HG02852 (cell line): ENCODE results near the gene PRDM4.
"Not testable (repeated sequence)": the region's sequence is repeated elsewhere in the genome, so short reads cannot be mapped to it uniquely, and the experiment has no call there.

Experiments used
- ATAC-seq: cut with Tn5 transposase; IDR thresholded peaks from one replicate; pipeline ENCODE4 v1.9.1; 2021; ENCODE audit warnings: mild to moderate bottlenecking, moderate library complexity; ENCODE audit not compliant: unreplicated experiment

PRDM4 gene

GRCh38 chr12:107774349-107775029 is 13.6 kb upstream of the PRDM4 start, which contains the start of gene ASCL4:
Gene ASCL4, plus strand, starts transcription at chr12:107774704. Its CDS starts 515 bp downstream, at chr12:107775219.
- no peak for ATAC-seq

- ATAC-seq: no peak
Observed at GRCh38 chr12:107767466-107767865, 6.5 kb upstream of the PRDM4 start.

DNA sequence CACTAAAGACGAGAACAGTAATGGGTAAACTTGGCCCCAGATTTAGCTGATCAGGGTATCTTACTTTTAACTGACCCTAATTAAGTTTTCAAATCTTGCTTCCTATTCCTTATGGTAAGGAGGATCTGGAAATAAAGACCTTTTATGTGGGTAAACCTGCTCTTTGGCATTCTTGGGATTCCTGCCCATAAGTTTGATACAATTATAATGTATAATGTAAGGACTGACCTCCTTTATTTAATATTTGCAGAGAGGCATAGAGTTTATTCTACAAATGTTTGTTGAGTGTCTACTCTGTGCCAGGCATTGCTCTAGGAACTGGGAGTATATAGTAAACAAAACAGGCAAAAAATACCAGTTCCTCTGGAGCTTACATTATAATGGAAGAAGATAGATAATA is 4.4 kb upstream of the PRDM4 start:
- no peak for ATAC-seq

DNA sequence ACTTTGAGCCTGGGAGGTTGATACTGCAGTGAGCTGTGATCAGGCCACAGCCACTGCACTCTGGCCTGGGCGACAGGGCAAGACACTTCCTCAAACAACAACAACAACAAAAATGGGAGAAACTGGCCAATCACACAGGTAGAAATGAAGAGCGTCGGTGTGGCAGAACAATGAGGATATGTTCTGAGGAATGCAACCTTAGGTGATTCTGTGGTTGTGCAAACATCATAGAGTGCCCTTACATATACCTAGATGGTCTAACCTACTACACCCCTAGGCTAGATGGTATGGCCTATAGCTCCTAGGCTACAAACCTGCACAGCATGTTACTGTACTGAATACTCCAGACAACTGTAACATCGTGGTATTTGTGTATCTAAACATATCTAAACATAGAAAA is 3.7 kb upstream of the PRDM4 start:
- no peak for ATAC-seq

GRCh38 chr12:107762874-107763273 is 1.9 kb upstream of the PRDM4 start:
- ATAC-seq: no peak

- ATAC-seq: no peak
Observed at GRCh38 chr12:107761502-107761904, 566 bp upstream of the PRDM4 start.

DNA sequence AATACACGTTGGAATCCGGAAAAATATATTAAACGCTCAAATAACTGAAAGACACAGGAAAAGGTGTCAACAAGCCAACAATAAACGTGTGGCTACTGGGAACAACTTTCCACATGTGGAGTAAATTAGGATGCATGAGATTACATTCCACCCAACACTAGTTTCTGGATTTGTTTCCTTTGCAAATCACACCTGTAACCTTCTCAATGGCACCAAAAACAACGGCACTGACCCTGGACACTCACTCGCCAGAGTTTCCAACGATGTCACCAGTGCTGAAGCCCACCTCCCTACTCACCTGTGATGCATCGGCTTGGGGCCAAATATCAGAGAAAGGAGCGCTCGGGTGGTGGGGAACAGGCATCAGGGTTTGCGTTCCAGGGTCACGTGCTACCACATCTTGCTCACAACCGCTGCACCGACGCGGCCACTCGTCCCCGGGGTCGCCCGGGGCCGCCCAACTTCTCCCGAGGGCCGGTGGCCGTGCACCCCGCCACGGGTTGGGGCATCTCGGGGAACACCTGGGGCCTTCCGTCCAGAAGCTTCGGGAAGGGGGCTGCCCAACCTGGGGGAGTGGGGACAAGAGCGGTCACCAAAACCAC is 629 bp downstream of the PRDM4 start:
- ATAC-seq: peak; percentile 39

DNA sequence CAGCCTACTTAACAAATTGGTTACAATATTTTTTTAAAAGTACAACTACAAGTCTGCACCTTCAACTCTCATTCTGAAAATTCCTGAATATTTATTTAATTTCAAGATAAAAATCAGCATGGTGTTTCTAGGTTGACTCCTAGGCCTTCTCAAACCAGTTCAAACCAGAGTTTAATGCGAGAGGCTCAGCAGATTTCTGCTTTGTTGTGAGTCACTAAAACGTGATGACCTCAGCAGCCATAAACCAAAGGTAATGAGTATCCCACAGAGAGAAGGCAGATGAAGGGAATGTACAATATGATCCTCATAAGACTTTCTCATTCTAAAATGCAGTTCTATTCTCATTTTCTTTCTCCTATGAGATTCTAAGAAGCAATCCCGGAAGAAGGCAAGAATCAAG is 1.5 kb downstream of the PRDM4 start:
- no peak for ATAC-seq

- ATAC-seq: no peak
Observed at GRCh38 chr12:107749083-107749482, 11.9 kb downstream of the PRDM4 start.

DNA sequence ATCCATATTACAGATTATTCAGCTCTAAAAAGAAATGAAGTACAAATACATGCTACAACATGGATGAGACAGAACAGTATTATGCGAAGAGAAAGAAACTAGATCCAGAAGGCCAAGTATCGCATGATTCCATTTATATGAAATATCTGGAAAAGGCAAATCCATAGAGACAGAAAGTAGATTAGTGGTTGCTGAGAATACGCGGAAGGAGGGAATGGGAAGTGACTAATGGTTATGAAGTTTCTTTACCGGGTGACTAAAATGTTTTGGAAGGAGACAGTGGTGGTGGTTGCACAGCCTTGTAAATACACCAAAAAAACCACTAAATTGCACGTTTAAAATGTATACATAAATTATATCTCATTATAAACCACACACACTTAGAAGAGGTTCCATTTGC is 12.5 kb downstream of the PRDM4 start:
- ATAC-seq: no peak

DNA sequence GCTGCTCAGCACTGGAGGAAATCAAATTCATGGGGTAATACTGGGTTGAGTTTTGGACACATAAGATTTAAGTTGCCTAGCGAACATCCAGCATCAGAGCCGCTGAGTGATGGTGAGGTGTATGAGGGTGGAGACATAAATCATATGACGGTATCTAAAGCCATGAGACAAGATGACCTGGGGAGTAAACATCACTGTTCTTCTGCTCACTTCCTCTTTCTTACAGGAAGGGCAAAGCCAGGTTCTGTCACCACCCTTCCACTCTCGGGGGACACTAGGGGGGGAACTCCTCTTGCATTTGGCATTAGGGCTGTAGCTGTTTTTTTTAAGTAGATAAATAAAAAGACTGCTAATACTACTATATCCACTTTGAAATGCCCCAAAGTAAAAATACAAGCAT is 24.0 kb downstream of the PRDM4 start:
- ATAC-seq: peak; percentile 86

- ATAC-seq: no peak
Observed at GRCh38 chr12:107735763-107736162, 25.2 kb downstream of the PRDM4 start.

DNA sequence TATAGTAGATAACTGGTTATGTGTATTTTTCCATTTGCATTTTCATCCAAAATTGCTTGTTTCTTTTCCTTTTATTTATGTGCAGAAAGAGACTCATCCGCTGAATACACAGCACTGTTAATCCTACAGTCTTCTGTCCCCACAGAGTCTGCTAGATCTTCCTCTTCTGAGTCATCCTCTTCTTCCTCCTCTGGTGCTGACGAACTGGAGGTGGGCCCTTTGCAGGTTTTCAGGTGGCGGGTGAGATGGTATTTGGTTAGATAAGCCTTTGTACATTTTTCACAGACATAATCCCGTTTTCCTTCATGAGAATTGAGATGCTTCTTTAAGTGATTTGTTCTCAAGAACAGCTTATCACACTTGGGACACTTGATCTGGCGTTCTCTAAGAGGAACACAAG is 26.8 kb downstream of the PRDM4 start:
- no peak for ATAC-seq

DNA sequence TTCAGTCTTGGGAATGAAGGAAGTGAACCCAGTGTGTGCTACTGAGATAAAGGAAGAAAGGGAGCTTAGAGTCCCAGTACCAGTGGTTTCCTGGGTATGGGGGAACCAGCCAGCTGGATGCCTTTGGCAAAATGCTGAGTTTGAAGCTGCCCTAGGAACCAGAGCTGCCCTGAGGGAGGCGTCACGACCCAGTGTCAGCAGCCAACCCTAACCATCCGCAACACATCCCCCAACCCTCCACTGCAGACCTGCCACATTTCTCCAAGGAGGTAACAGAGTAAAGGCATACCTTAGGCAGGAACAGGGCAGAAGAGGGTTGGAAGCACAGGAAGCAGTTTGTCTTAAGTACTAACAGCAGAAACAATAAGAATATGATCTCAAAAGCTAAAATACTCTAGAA is 28.6 kb downstream of the PRDM4 start:
- no peak for ATAC-seq

- no peak for ATAC-seq
Observed at GRCh38 chr12:107731366-107731765, 29.6 kb downstream of the PRDM4 start.

- ATAC-seq: no peak
Observed at GRCh38 chr12:107730618-107731341, 30.2 kb downstream of the PRDM4 start.

DNA sequence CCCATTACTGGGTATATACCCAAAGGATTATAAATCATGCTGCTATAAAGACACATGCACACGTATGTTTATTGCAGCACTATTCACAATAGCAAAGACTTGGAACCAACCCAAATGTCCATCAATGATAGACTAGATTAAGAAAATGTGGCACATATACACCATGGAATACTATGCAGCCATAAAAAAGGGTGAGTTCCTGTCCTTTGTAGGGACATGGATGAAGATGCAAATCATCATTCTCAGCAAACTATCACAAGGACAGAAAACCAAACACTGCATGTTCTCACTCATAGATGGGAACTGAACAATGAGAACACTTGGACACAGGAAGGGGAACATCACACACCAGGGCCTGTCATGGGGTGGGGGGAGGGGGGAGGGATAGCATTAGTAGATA is 33.2 kb downstream of the PRDM4 start:
- not testable (repeated sequence) for ATAC-seq

- ATAC-seq: not testable (repeated sequence)
Observed at GRCh38 chr12:107727327-107727726, 33.6 kb downstream of the PRDM4 start.

DNA sequence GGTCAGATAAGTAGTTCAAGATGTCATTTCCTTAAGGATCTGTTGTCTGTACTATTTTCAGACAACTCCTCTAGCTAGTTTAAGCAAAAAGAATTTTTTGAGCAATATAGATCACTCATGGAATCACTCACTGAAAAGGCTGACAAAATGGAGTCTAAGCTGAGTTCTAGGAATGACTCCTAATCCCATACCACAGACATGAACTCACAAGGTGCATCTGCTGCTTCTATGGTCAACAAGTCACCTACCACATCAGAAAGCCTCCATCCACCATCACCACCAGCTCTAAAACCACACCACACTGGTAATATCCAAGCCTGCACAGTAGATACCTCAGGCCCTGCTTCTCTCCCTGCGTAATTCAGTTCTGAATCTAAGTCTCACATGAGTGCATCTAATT is 42.3 kb downstream of the PRDM4 start:
- ATAC-seq: no peak

DNA sequence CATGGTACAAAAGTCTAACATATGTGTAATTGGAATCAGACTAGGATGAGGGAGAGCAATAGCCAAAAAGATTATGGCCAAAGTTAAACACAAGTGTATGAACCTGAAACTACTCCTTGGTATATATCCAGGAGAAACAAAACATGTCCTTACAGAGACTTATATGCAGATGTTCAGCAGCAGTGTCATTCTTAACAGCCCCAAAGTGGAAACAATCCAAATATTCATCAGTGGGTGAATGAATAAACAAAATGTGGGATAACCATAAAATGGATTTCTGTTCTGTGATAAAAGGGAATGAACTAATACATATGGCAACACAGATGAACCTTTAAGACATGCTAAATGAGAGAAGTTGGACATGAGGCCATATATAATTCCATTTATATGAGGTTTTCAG is 45.2 kb downstream of the PRDM4 start:
- ATAC-seq: no peak

DNA sequence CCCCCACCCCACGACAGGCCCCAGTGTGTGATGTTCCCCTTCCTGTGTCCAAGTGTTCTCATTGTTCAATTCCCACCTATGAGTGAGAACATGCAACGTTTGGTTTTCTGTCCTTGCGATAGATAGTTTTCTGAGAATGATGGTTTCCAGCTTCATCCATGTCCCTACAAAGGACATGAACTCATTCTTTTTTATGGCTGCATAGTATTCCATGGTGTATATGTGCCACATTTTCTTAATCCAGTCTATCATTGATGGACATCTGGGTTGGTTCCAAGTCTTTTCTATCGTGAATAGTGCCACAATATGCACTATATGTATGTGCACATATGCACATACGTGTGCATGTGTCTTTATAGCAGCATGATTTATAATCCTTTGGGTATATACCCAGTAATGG is 55.4 kb downstream of the PRDM4 start:
- not testable (repeated sequence) for ATAC-seq

- ATAC-seq: no peak
Observed at GRCh38 chr12:107704041-107704440, 56.9 kb downstream of the PRDM4 start.
